ENCODE measurements around the gene PDZRN3. TPM values are rescaled to one million over a fixed set of nuclear protein-coding genes. Genes with fewer than 3 reads are reported as not detected.

Gene PDZRN3
- total RNA-seq, 4 donors from 2014 or later, result 227 to 305 (median 265) TPM

DNA sequence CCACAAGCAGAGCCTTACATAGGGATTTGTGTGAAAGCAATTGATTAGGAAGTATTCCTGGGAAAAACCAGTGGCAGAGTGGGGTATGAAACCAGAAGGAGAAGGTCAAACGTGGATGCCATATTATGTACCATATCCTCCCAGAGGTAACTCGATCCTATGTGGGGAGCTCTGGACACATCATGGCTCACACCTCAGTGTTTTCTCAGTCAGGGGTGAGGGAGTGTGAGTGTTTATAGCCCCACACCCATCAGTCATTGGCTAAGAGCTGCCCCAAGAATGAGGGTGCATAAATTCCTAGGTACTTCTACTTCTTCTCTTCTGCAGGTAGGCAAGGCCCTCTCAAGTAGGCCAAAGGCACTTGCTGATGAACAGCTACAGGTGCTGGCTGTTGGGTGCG is 28.2 kb upstream of the PDZRN3 start:
- Histone ChIP-seq H3K27me3 (no peaks in the 10 kb centered on the region), H3K36me3 (no peaks in the 10 kb centered on the region), H3K9me3 (no peaks in the 10 kb centered on the region), H3K27ac (no peak overlapping the region), H3K4me3 (no peak overlapping the region), H3K4me1 (no peaks in the 10 kb centered on the region)
- no peak for ATAC-seq
- TF ChIP-seq POLR2A (IDR thresholded peaks at IDR 0.05) (no peak), POLR2AphosphoS5 (IDR thresholded peaks at IDR 0.05) (no peak), EP300 (IDR thresholded peaks at IDR 0.05) (no peak)
- TF ChIP-seq, protein P1, sequence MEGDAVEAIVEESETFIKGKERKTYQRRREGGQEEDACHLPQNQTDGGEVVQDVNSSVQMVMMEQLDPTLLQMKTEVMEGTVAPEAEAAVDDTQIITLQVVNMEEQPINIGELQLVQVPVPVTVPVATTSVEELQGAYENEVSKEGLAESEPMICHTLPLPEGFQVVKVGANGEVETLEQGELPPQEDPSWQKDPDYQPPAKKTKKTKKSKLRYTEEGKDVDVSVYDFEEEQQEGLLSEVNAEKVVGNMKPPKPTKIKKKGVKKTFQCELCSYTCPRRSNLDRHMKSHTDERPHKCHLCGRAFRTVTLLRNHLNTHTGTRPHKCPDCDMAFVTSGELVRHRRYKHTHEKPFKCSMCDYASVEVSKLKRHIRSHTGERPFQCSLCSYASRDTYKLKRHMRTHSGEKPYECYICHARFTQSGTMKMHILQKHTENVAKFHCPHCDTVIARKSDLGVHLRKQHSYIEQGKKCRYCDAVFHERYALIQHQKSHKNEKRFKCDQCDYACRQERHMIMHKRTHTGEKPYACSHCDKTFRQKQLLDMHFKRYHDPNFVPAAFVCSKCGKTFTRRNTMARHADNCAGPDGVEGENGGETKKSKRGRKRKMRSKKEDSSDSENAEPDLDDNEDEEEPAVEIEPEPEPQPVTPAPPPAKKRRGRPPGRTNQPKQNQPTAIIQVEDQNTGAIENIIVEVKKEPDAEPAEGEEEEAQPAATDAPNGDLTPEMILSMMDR (IDR thresholded peaks at IDR 0.05), result no peak
- 95 to 100% methylated on average over 2 of the region's 3 CpGs for WGBS, 2 donors (ENCODE audit: low coverage in 1 of 2)

DNA sequence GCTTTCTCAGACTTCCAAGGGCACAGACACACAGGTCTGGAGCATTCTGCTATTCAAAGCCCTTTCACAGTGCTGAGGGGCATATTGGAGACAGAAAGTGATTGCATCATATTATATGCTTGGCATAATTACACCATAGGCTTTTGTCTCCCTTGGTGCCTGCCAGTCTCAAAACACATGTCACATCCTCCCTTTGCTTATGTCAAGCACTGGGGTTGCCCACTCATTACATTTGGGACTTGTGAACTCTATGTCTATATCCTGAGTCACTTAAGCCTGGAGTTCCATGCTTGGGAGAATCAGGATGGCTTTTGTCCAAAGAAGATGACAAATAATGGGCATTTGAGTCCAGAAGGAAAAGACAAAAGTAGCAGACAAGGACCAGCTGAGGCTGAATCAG is 12.3 kb upstream of the PDZRN3 start:
- peaks cover 0 to 12% (median 0%) of the 10 kb centered on the region in 3 donors for H3K4me1 ChIP-seq
- H3K4me3 ChIP-seq, result no peak overlapping the region
- H3K27me3 ChIP-seq, result no peaks in the 10 kb centered on the region
- no peaks in the 10 kb centered on the region for H3K36me3 ChIP-seq
- H3K27ac ChIP-seq, result no peak overlapping the region
- no peak for ATAC-seq
- TF ChIP-seq, protein P1 (IDR thresholded peaks at IDR 0.05), result no peak
- peak; percentile 9 for TF ChIP-seq POLR2AphosphoS5 (IDR thresholded peaks at IDR 0.05)
- H3K9me3 ChIP-seq, result no peaks in the 10 kb centered on the region

DNA sequence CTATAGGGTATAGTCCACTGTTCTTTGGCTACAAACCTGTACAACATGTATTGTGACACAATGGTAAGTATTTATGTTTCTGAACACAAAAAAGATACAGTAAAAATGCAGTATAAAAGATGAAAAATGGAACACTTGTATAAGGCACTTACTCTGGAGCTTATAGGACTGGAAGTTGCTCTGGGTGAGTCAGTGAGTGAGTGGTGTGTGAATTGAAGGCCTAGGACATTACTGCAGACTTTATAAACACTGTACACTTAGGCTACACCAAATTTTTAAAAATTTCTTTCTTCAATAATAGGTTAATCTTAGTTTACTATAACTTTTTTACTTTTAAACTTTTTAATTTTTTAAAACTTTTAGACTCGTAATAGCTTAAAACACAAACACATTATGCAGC is 10.5 kb upstream of the PDZRN3 start:
- Histone ChIP-seq H3K4me3 (no peak overlapping the region), H3K36me3 (no peaks in the 10 kb centered on the region), H3K4me1 (peaks cover 0 to 12% (median 0%) of the 10 kb centered on the region in 3 donors), H3K9me3 (no peaks in the 10 kb centered on the region), H3K27ac (no peak overlapping the region), H3K27me3 (no peaks in the 10 kb centered on the region)
- no peak for ATAC-seq
- WGBS, 2 donors (ENCODE audit: low coverage in 1 of 2), result 41 to 60% methylated on average over 1 of the region's 1 CpG
- no peak for TF ChIP-seq POLR2AphosphoS5 (IDR thresholded peaks at IDR 0.05)
- no peak for TF ChIP-seq EP300 (IDR thresholded peaks at IDR 0.05)

DNA sequence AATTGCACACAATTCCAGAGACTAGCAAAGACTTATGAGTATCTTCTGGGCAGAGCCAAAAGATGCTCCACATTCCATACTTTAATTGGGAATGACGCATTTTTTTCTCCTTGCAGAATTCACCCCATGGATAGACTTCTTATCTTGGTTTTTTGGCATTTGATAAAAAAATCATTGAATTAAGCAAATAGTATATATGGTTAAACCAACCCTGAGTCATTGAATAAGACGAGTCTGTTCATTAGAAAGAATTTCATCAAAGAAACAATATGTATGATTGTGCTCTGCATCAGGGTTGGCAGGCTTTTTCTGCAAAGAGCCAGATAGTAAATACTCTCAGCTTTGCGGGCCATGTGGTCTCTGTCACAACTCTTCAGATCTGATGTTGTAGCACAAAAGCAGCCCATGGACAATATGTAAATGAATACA is 9.2 kb upstream of the PDZRN3 start:
- Histone ChIP-seq H3K4me1 (peaks cover 0 to 12% (median 0%) of the 10 kb centered on the region in 3 donors), H3K27ac (no peak overlapping the region), H3K9me3 (no peaks in the 10 kb centered on the region), H3K27me3 (no peaks in the 10 kb centered on the region), H3K4me3 (no peak overlapping the region), H3K36me3 (no peaks in the 10 kb centered on the region)
- WGBS, 2 donors (ENCODE audit: low coverage in 1 of 2), result 64 to 65% methylated on average over 3 of the region's 3 CpGs
- TF ChIP-seq, protein P1 (IDR thresholded peaks at IDR 0.05), result no peak
- TF ChIP-seq EP300 (IDR thresholded peaks at IDR 0.05) (no peak), POLR2AphosphoS5 (IDR thresholded peaks at IDR 0.05) (no peak), POLR2A (IDR thresholded peaks at IDR 0.05) (no peak)
- ATAC-seq, result no peak

DNA sequence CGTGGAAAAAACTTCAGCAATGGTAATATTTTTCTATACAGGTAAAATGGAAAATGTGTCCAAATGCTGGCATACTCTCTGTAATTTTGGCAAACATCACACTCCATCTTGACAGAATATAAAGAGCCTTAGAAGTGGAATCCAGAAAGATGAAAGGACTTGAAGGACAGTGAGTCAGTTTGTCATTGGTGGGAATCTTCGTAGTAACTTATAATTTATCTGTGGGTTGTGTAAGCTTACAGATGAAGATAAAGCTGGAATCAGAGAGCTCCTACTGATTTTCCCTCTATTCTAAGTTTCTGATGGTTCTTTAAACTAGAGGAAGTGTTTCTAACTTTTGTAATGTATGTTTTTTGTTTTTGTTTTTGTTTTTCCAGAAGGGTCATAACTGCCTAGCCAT is 8.7 kb upstream of the PDZRN3 start:
- no peaks in the 10 kb centered on the region for H3K36me3 ChIP-seq
- TF ChIP-seq, protein P1 (IDR thresholded peaks at IDR 0.05), result no peak
- TF ChIP-seq POLR2A (IDR thresholded peaks at IDR 0.05), result no peak
- TF ChIP-seq EP300 (IDR thresholded peaks at IDR 0.05), result no peak
- no peak for TF ChIP-seq POLR2AphosphoS5 (IDR thresholded peaks at IDR 0.05)
- peaks cover 0 to 12% (median 0%) of the 10 kb centered on the region in 3 donors for H3K4me1 ChIP-seq
- H3K27me3 ChIP-seq, result no peaks in the 10 kb centered on the region
- WGBS, 2 donors (ENCODE audit: low coverage in 1 of 2), result 27 to 45% methylated on average over 2 of the region's 2 CpGs
- no peak overlapping the region for H3K4me3 ChIP-seq
- H3K27ac ChIP-seq, result no peak overlapping the region
- ATAC-seq, result no peak
- H3K9me3 ChIP-seq, result no peaks in the 10 kb centered on the region
